WI38 (cell line): Measurements from ENCODE around the gene PARN.
"Not testable (repeated sequence)": the region's sequence is repeated elsewhere in the genome, so short reads cannot be mapped to it uniquely, and the experiment has no call there.

Experiments used
- H3K4me3 ChIP-seq: 2 replicates; pipeline ENCODE4 v1.5.1; 2011; ENCODE audit warnings: low read depth, mild to moderate bottlenecking, control low read depth, low read length
- TF ChIP-seq, protein P1 (sequence below): IDR thresholded peaks from 2 replicates; pipeline ENCODE4 v1.5.1; 2012; ENCODE audit warnings: low read depth, mild to moderate bottlenecking, control low read depth, low read length

The PARN gene

DNA sequence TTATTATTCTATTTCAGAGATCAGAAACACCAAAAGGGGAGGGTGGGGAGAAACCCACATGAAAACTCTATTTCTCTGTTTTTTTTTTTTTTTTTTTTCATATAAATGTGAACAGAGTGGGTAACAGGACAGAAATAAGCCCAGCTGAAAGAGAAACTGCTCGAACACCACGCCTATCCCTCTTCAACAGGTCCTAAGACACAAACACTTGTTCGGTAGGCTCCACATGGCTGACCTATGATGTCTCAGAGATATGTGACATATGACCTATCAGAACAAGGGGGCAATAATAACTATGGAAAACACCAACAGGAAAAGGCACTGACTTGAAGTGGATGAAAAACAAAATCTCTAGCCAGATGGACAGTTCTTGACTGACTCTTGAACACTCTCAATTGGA is 44.8 kb downstream of the PARN start:
- TF ChIP-seq, protein P1, sequence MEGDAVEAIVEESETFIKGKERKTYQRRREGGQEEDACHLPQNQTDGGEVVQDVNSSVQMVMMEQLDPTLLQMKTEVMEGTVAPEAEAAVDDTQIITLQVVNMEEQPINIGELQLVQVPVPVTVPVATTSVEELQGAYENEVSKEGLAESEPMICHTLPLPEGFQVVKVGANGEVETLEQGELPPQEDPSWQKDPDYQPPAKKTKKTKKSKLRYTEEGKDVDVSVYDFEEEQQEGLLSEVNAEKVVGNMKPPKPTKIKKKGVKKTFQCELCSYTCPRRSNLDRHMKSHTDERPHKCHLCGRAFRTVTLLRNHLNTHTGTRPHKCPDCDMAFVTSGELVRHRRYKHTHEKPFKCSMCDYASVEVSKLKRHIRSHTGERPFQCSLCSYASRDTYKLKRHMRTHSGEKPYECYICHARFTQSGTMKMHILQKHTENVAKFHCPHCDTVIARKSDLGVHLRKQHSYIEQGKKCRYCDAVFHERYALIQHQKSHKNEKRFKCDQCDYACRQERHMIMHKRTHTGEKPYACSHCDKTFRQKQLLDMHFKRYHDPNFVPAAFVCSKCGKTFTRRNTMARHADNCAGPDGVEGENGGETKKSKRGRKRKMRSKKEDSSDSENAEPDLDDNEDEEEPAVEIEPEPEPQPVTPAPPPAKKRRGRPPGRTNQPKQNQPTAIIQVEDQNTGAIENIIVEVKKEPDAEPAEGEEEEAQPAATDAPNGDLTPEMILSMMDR, result no peak
- no peak overlapping the region for H3K4me3 ChIP-seq

DNA sequence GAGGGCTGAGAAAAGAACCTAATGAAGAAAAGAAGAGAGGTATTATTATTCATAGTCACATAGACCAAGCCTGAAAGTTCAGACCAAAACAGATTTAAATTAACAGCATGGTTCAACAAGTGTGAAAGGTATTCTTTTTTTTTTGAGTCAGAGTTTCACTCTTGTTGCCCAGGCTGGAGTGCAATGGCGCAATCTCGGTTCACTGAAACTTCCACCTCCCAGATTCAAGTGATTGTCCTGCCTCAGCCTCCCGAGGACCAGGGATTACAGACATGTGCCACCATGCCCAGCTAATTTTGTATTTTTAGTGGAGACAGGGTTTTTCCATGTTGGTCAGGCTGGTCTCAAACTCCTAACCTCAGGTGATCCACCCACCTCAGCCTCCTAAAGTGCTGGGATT is 49.1 kb downstream of the PARN start:
- H3K4me3 ChIP-seq, result not testable (repeated sequence)

DNA sequence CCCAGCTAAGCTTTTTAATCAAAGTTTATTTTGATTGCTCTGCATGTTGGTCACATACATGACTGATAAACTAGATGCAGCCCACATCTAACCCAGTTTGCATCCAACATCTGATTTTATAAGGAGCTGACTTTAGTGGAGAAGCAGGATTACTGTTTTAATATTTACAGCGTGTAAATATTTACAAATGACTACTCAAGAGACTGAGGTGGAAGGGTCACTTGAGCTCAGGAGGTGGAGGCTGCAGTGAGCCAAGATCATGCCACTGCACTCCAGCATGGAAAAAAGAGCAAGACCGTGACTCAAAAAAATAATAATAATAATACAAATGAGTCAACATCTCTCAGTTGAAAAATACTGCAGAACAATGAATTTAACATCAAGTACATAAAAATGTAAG is 50.8 kb downstream of the PARN start:
- TF ChIP-seq, protein P1, result no peak

DNA sequence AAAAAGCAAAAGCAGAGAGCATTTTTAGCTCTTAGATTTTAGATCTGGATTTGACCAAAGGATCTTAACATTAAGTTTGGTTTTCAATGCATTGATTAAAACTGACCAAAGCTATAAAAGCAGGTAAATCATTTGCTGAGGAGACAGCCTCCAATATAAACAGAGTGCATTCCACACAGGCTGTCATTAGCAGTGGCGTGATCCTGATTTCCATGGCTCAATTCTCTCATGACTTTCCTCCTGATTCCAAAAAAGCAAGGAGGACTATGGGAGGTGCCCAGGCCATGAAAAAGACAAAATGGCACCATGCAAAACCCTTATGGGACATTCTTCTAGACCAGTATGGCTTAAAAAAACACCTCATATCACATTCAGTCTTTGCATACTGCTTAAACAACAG is 53.5 kb downstream of the PARN start:
- no peak overlapping the region for H3K4me3 ChIP-seq
- TF ChIP-seq, protein P1, result no peak

More for the DNA sequence above, 50.8 kb downstream of the PARN start:
- H3K4me3 ChIP-seq, result no peak overlapping the region

DNA sequence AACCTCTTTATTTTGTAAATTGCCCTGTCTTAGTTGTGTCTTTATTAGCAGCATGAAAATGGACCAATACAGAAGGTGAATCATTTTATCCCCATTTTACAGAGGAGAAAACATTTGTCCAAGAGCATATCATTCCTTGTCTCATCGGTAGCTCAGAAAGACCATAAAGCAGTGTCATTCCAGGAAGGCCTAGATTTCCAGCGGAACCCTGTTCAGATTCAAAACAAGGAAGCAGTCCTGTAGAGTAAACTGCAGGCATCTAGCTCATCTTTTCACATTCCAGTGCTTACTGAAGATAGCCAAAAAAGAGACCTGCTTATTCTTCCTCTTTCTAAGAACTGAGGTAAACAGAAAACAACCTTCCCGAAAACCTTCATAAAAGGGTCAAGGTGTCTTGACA is 54.0 kb downstream of the PARN start:
- TF ChIP-seq, protein P1, result no peak
- no peak overlapping the region for H3K4me3 ChIP-seq

DNA sequence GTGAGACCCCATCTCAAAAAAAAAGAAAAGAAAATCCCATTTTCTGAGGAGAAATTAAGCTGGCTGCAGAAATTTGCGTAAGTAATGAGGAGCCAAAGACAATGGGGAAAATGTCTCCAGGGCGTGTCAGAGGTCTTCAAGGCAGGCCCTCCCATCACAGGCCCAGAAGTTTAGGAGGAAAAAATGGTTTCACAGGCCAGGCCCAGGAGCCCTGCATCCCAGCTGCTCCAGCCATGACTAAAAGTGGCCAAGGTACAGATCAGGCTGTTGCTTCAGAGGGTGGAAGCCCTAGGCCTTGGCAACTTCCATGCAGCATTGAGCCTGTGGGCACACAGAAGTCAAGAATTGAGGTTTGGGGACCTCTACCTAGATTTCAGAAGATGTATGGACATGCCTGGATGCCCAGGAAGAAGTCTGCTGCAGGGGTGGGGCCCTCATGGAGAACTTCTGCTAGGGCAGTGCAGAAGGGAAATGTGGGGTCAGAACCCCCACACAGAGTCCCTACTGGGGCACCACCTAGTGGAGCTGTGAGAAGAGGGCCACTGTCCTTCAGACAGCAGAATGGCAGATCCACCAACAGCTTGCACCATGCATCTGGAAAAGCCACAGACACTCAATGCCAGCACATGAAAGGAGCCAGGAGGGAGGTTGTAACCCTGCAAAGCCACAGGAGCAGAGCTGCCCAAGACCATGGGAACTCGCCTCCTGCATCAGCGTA is 55.2 kb downstream of the PARN start:
- not testable (repeated sequence) for H3K4me3 ChIP-seq

DNA sequence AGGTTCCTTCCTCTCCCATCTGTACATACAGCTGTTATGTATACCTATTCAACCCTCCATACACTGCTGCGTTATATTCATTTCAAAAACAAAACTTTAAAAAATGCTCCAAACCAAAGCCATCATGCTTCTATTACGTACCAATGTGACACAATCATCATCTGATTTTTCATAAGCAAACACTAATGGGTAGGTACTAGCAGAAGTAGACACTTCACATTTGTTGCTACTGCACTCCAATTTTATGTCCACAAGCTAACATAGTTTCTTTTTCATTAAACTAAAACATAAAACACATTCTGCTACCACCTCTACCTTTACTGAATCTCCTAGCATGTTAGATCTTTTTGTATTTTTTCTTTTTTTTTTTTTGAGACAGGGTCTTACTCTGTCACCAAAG is 57.5 kb downstream of the PARN start:
- H3K4me3 ChIP-seq, result no peak overlapping the region

DNA sequence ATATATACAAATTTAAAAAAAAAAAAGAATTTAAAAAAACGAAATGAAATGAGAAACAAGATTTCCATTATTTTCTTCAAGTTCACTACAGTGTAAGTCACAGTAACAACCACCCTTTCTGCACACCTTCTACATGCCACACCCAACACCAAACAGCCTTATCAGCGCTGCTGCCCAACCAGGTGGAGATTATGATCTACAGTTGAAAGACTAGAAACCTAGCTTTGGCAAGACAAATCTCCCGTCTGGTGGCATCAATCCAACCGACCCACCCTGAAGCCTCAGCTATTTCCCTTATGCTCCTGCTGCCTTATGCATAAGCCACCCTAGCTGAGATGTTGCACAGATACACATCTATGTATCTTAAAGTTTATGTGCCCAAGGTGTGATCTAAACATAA is 60.8 kb downstream of the PARN start:
- TF ChIP-seq, protein P1, result no peak
- H3K4me3 ChIP-seq, result no peak overlapping the region

More for the DNA sequence above, 57.5 kb downstream of the PARN start:
- TF ChIP-seq, protein P1, result no peak
